Left ventricle myocardium inferior (tissue), 1 donor: ENCODE results near the gene RNF180. TPM values are rescaled to one million over a fixed set of nuclear protein-coding genes. Genes with fewer than 3 reads are reported as not detected.

ENCODE experiments used
- DNase-seq: peaks from one replicate; pipeline ENCODE4 v3.0.0-alpha.2; 2020
- H3K27ac ChIP-seq: fragments of 200-600 bp; replicated peaks from 2 replicates; pipeline ENCODE4 v1.8.0; 2021
- H3K27me3 ChIP-seq: fragments of 200-600 bp; 2 replicates; pipeline ENCODE4 v1.8.0; 2021; ENCODE audit warnings: low read depth
- H3K36me3 ChIP-seq: fragments of 200-600 bp; 2 replicates; pipeline ENCODE4 v1.8.0; 2021
- H3K4me1 ChIP-seq: fragments of 200-600 bp; 2 replicates; pipeline ENCODE4 v1.8.0; 2021
- H3K4me3 ChIP-seq: fragments of 200-600 bp; 2 replicates; pipeline ENCODE4 v1.8.0; 2021; ENCODE audit warnings: mild to moderate bottlenecking, moderate library complexity
- H3K9me3 ChIP-seq: fragments of 200-600 bp; replicated peaks from 2 replicates; pipeline ENCODE4 v1.8.0; 2021
- intact Hi-C: fragments of 100-400 bp; cut with micrococcal nuclease; formaldehyde crosslinking; loops from one replicate; pipeline ENCODE4 v1.11.0; 2022
- total RNA-seq: library from RNA; stranded (reverse); fragmentation: NEBNext Ultra II Directional; extraction: Animal tissue kit (Norgen Biotek cat#: 25700); gene quantifications from one replicate; pipeline ENCODE4 v1.2.1, GENCODE V29; 2021
- TF ChIP-seq, protein P1 (sequence below): fragments of 200-600 bp; IDR thresholded peaks from 2 replicates; pipeline ENCODE4 v1.8.0; 2021; ENCODE audit warnings: antibody characterized with exemption, mild to moderate bottlenecking, borderline replicate concordance
- donor health status: DM: no; HTN: yes; CAD: no; lungs with severe emphysema.

Gene RNF180
- total RNA-seq, 1 donor from 2014 or later: 12.9 TPM

DNA sequence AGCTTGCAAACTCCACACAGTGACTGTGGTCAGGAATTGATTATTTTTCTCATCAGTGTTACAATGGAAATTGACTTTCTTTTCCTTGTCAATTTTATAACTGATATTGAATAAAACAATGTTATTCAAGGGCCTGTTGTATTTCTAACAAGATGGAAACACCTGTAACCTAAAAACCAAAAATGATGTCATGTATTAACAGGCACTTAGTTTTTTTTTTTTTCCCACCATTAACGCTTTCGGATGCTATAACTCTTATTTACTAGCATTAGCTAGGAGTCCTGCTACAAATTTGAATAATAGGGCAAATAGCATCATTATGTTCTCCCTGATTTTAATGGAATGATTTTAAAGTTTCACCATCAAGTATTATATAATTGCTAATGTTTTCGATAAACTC lies 30.3 kb downstream of the RNF180 start:
- Histone ChIP-seq H3K4me3 (no peak overlapping the region), H3K4me1 (peaks cover 8% of the 10 kb centered on the region), H3K27me3 (no peaks in the 10 kb centered on the region), H3K9me3 (no peaks in the 10 kb centered on the region), H3K27ac (no peak overlapping the region), H3K36me3 (no peaks in the 10 kb centered on the region)
- TF ChIP-seq, protein P1, sequence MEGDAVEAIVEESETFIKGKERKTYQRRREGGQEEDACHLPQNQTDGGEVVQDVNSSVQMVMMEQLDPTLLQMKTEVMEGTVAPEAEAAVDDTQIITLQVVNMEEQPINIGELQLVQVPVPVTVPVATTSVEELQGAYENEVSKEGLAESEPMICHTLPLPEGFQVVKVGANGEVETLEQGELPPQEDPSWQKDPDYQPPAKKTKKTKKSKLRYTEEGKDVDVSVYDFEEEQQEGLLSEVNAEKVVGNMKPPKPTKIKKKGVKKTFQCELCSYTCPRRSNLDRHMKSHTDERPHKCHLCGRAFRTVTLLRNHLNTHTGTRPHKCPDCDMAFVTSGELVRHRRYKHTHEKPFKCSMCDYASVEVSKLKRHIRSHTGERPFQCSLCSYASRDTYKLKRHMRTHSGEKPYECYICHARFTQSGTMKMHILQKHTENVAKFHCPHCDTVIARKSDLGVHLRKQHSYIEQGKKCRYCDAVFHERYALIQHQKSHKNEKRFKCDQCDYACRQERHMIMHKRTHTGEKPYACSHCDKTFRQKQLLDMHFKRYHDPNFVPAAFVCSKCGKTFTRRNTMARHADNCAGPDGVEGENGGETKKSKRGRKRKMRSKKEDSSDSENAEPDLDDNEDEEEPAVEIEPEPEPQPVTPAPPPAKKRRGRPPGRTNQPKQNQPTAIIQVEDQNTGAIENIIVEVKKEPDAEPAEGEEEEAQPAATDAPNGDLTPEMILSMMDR: no peak
- DNase-seq: no peak
- intact Hi-C loops: no loop called here

DNA sequence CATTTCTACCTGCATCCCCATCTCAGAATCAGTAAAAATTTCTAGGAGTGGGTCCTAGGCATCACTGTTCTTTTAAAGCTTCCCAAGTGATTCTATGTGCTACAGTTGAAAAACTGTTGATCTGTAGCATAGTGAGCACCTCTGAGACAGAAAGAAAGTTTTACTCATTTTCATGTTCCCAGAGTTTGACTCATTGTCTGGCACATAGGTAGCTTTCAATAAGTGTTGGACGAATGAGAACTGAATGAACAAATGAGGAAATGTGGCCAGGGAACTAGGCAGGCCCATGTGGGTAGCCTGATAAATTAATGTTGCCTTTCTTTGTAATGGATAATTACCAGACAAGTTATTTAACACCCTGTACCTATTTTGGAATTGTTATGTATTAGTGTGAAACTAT lies 33.8 kb downstream of the RNF180 start:
- Histone ChIP-seq H3K27ac (no peak overlapping the region), H3K9me3 (no peaks in the 10 kb centered on the region), H3K27me3 (no peaks in the 10 kb centered on the region), H3K4me1 (no peaks in the 10 kb centered on the region), H3K4me3 (no peak overlapping the region), H3K36me3 (no peaks in the 10 kb centered on the region)
- DNase-seq: no peak
- TF ChIP-seq, protein P1: no peak
- intact Hi-C loops: no loop called here

DNA sequence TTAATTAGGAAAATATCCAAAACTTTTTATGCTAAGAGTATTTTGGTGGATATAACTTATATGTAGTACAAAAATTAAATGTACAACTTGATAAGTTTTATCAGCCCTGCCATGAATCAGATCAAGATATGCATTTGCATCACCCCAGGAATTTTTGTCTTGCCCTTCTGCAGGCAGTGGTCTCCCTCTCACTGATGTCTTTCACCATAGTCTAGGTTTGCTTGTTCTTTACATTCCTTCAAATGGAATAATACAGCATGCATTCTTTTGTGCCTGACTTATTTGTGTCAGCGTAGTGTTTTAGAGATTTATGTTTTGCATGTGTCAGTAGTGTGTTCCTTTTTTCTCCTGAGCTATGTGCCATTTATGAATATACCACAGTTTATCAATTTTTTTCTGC lies 36.4 kb downstream of the RNF180 start:
- TF ChIP-seq, protein P1: no peak
- no peaks in the 10 kb centered on the region for H3K27me3 ChIP-seq
- no peak for DNase-seq
- H3K9me3 ChIP-seq: no peaks in the 10 kb centered on the region
- H3K36me3 ChIP-seq: no peaks in the 10 kb centered on the region
- no peak overlapping the region for H3K4me3 ChIP-seq
- H3K27ac ChIP-seq: no peak overlapping the region
- intact Hi-C loops: no loop called here
- H3K4me1 ChIP-seq: no peaks in the 10 kb centered on the region

DNA sequence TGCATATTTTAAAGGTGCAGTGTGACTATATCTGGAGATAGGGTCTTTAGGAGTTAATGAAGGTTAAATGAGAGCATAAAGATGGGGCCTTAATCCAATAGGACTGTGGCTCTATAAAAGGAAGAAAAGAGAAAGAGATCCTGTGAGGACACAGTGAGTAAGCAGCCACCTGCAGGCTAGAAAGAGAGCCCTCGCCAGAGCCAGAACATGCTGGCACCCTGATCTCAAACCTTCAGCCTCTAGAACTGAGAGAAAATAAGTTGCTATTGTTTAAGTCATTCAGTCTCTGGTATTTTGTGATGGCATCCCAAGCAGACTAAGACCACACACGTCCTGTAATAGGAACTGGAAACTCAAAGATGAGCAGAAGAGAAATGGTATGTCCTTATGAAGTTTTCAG lies 41.0 kb downstream of the RNF180 start:
- intact Hi-C loops: loop anchor here (5.0 kb wide), 1 partner anchor 59 kb away; no protein-coding TSS in a partner anchor
- no peak overlapping the region for H3K27ac ChIP-seq
- no peaks in the 10 kb centered on the region for H3K27me3 ChIP-seq
- H3K36me3 ChIP-seq: no peaks in the 10 kb centered on the region
- no peak overlapping the region for H3K4me3 ChIP-seq
- H3K9me3 ChIP-seq: no peaks in the 10 kb centered on the region
- DNase-seq: no peak
- H3K4me1 ChIP-seq: no peaks in the 10 kb centered on the region
- TF ChIP-seq, protein P1: no peak

DNA sequence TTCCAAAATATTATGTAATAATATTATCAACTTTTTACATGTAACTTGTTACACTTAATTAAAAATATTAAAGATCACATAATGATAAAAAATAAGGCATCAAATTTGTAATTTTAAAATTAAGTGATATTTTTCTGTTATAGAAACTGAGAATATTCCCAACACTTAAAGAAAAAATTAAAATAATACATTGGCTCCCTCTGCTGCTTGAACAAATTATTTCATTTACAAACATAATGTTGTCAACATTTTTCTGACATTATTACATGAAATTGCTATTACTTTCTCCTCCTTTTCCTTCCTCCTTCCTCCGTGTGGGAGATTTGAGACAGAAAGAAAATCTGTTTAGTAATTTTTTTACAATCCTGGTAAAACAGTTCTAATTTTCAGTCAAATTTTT lies 42.3 kb downstream of the RNF180 start:
- DNase-seq: no peak
- Histone ChIP-seq H3K9me3 (no peaks in the 10 kb centered on the region), H3K27me3 (no peaks in the 10 kb centered on the region), H3K4me3 (no peak overlapping the region), H3K4me1 (peaks cover 2% of the 10 kb centered on the region), H3K27ac (no peak overlapping the region), H3K36me3 (no peaks in the 10 kb centered on the region)
- intact Hi-C loops: loop anchor here (5.0 kb wide), 1 partner anchor 61 kb away; no protein-coding TSS in a partner anchor
- TF ChIP-seq, protein P1: peak; percentile 43
